Endothelial cell (in vitro differentiated cells): ENCODE results near the gene BTBD7. TPM values are rescaled to one million over a fixed set of nuclear protein-coding genes. Genes with fewer than 3 reads are reported as not detected.

Source experiments
- DNase-seq: peaks from one replicate; pipeline ENCODE4 v3.0.0; 2021; ENCODE audit warnings: low spot score
- H3K27ac Mint-ChIP-seq: one replicate; pipeline ENCODE4 v1.8.0; 2021; ENCODE audit warnings: mixed read lengths, inconsistent platforms; ENCODE audit not compliant: unreplicated experiment
- H3K27me3 Mint-ChIP-seq: one replicate; pipeline ENCODE4 v1.8.0; 2021; ENCODE audit warnings: mild to moderate bottlenecking, moderate library complexity, mixed read lengths, inconsistent platforms; ENCODE audit not compliant: unreplicated experiment
- H3K36me3 Mint-ChIP-seq: one replicate; pipeline ENCODE4 v1.8.0; 2021; ENCODE audit warnings: mild to moderate bottlenecking, low read depth, mixed read lengths, inconsistent platforms; ENCODE audit not compliant: unreplicated experiment
- H3K4me1 Mint-ChIP-seq: one replicate; pipeline ENCODE4 v1.8.0; 2021; ENCODE audit warnings: mild to moderate bottlenecking, mixed read lengths, inconsistent platforms; ENCODE audit not compliant: unreplicated experiment
- H3K4me3 Mint-ChIP-seq: one replicate; pipeline ENCODE4 v1.8.0; 2021; ENCODE audit warnings: mild to moderate bottlenecking, mixed read lengths, inconsistent platforms; ENCODE audit not compliant: unreplicated experiment
- H3K9me3 Mint-ChIP-seq: one replicate; pipeline ENCODE4 v1.8.0; 2021; ENCODE audit warnings: mixed read lengths, inconsistent platforms; ENCODE audit not compliant: unreplicated experiment
- total RNA-seq: library from RNA; stranded (reverse); fragmentation: NEBNext Ultra II Directional; extraction: Animal tissue kit (Norgen Biotek cat#: 25700); gene quantifications from one replicate; pipeline ENCODE4 v1.2.1, GENCODE V29; 2021; ENCODE audit not compliant: unreplicated experiment
- TF ChIP-seq, protein P1 (sequence below): fragments of 200-600 bp; sonication (generic); IDR thresholded peaks from one replicate; pipeline ENCODE4 v1.5.0; 2021; ENCODE audit warnings: antibody characterized with exemption; ENCODE audit not compliant: unreplicated experiment

Gene BTBD7
- total RNA-seq, 1 donor from 2014 or later, result 71.1 TPM

DNA sequence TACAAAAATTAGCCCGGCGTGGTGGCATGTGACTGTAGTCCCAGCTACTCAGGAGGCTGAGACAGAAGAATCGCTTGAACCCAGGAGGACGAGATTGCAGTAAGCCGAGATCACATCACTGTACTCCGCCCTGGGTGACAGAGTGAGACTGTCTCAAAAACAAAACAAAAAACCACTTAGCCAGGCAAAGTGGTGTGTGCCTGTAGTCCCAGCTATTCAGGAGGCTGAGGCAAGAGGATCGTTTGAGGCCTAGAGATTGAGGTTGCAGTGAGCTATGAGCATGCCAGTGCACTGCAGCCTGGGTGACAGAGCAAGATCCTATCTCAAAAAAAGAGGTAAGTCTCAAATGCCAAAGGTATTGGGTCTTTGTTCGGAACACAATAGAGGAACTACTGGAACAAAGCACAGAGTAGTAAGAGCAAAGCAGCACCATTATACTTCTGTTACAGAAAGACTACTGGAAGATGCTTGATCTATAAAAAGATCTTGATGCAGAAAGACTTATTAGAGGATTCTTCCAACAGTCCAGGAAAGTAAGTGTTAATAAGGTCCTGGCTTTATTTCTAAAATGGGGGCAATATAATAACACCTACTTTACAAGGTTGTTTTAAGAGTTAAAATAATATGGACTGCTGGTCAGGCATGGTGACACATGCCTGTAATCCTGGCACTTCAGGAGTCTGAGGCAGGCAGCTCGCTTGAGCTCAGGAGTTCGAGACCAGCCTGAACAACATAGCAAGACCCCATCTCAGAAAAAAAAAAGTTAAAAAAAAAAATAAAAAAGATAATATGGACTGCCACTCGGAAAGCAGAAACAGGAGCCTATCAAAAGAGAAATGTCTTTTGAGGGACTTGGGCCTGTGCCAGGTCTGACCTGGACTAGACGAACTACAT is 29.9 kb downstream of the BTBD7 start:
- DNase-seq, result no peak
- H3K4me3 Mint-ChIP-seq, result no peak overlapping the region
- peaks cover 25% of the 10 kb centered on the region for H3K4me1 Mint-ChIP-seq
- peaks cover 2% of the 10 kb centered on the region for H3K27me3 Mint-ChIP-seq
- TF ChIP-seq, protein P1, sequence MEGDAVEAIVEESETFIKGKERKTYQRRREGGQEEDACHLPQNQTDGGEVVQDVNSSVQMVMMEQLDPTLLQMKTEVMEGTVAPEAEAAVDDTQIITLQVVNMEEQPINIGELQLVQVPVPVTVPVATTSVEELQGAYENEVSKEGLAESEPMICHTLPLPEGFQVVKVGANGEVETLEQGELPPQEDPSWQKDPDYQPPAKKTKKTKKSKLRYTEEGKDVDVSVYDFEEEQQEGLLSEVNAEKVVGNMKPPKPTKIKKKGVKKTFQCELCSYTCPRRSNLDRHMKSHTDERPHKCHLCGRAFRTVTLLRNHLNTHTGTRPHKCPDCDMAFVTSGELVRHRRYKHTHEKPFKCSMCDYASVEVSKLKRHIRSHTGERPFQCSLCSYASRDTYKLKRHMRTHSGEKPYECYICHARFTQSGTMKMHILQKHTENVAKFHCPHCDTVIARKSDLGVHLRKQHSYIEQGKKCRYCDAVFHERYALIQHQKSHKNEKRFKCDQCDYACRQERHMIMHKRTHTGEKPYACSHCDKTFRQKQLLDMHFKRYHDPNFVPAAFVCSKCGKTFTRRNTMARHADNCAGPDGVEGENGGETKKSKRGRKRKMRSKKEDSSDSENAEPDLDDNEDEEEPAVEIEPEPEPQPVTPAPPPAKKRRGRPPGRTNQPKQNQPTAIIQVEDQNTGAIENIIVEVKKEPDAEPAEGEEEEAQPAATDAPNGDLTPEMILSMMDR, result no peak
- no peaks in the 10 kb centered on the region for H3K9me3 Mint-ChIP-seq
- H3K27ac Mint-ChIP-seq, result no peak overlapping the region
- H3K36me3 Mint-ChIP-seq, result peaks cover 5% of the 10 kb centered on the region

DNA sequence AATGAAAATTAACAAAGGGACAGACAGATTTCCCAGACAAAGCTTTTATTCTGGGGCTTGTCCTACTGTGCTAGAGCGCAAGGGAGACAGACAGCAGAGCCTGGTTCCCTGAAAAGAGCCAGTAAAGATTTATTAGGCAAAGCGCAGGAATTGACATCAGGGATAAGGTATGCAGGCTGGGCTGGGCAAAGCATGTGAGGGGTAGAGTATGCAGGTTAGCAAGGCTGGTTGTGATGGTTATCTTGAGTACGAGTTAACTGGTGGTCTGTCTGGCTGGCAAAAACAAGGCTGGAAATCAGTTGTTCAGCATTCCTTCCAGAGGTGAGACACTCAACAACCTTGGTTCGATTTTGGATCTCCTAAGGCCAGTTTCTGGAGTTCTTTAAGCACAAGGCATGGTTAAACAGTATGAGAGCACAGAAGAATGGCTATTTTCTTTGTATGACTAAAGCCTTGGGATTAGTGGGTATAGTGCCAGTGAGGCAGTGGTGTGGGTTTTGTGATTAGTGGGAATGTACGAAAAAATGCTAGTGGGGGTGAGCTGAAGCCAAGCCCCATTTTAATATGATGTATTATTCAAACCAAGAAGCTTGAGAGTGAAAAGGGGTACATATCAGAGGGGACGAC is 30.9 kb downstream of the BTBD7 start:
- no peak for DNase-seq
- TF ChIP-seq, protein P1, result no peak
- Mint-ChIP-seq H3K4me1 (peaks cover 25% of the 10 kb centered on the region), H3K4me3 (no peak overlapping the region), H3K9me3 (no peaks in the 10 kb centered on the region), H3K27me3 (peaks cover 2% of the 10 kb centered on the region), H3K36me3 (peaks cover 5% of the 10 kb centered on the region), H3K27ac (peak overlapping the region; percentile 36)

DNA sequence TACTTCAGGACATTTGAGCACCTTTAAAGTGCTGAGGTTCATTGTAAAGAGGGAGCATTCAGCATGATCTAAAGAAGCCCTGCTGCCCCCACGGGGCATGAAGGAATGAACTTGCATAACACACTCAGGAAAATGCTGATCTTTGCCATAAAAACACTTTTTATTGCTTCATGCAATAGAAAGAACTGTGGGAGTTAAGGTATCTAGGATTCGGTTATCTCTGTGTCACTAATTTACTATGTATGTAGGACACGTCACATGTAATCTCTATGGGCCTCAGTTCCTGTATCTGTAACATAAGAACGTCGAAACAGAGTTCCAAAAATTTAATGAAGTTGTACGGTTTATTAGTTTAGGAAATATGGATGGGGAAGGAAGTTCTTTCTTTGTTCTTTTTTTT is 33.0 kb downstream of the BTBD7 start:
- H3K9me3 Mint-ChIP-seq, result no peaks in the 10 kb centered on the region
- no peak for DNase-seq
- TF ChIP-seq, protein P1, result no peak
- H3K27ac Mint-ChIP-seq, result no peak overlapping the region
- no peak overlapping the region for H3K4me3 Mint-ChIP-seq
- peaks cover 5% of the 10 kb centered on the region for H3K36me3 Mint-ChIP-seq
- H3K27me3 Mint-ChIP-seq, result peaks cover 2% of the 10 kb centered on the region
- peaks cover 25% of the 10 kb centered on the region for H3K4me1 Mint-ChIP-seq

- H3K27me3 Mint-ChIP-seq, result peaks cover 2% of the 10 kb centered on the region
- peaks cover 5% of the 10 kb centered on the region for H3K36me3 Mint-ChIP-seq
- no peak for DNase-seq
- TF ChIP-seq, protein P1, result no peak
- peaks cover 23% of the 10 kb centered on the region for H3K4me1 Mint-ChIP-seq
- no peak overlapping the region for H3K27ac Mint-ChIP-seq
- no peak overlapping the region for H3K4me3 Mint-ChIP-seq
- no peaks in the 10 kb centered on the region for H3K9me3 Mint-ChIP-seq
These were observed 33.4 kb downstream of the BTBD7 start for GRCh38 chr14:93299416-93299815.
